A673 (cell line): ENCODE data around the gene UBA1. TPM values are rescaled to one million over a fixed set of nuclear protein-coding genes. Genes with fewer than 3 reads are reported as not detected.

Experiments
- BruUV-seq: library from RNA; stranded (reverse); fragments of 400-500 nt; replicated peaks from 2 replicates; lab custom pipeline; 2021; lab: Mats Ljungman, UMichigan
- CTCF ChIA-PET: fragments of 300-600 bp; sonication (Branson Sonifier 250); formaldehyde crosslinking; loops from one replicate; lab custom pipeline; 2022; ENCODE audit warnings: antibody characterized with exemption; lab: Charles Lee
- POLR2A ChIA-PET: fragments of 300-600 bp; sonication (Branson Sonifier 250); formaldehyde crosslinking; loops from one replicate; lab custom pipeline; 2022; ENCODE audit warnings: antibody characterized with exemption; ENCODE audit not compliant: low non-redundant PET; lab: Charles Lee
- DNase-seq: peaks from one replicate; pipeline ENCODE4 v3.0.0-alpha.2; 2015; ENCODE audit warnings: low spot score
- H3K27ac ChIP-seq: fragments of 200-600 bp; sonication (generic); 2 replicates; pipeline ENCODE4 v1.5.1; 2016; ENCODE audit warnings: mixed run types, low read depth, mild to moderate bottlenecking, mixed read lengths, antibody characterized with exemption, low read length; ENCODE audit not compliant: poor library complexity, severe bottlenecking
- H3K27me3 ChIP-seq: fragments of 200-600 bp; sonication (generic); replicated peaks from 2 replicates; pipeline ENCODE4 v1.6.1; 2017; ENCODE audit warnings: mixed run types, low read depth, mild to moderate bottlenecking, mixed read lengths, antibody characterized with exemption, low read length; ENCODE audit not compliant: insufficient read depth, poor library complexity
- H3K36me3 ChIP-seq: fragments of 200-600 bp; sonication (generic); 2 replicates; pipeline ENCODE4 v1.6.1; 2016; ENCODE audit warnings: mixed run types, mild to moderate bottlenecking, mixed read lengths, antibody characterized with exemption, low read length; ENCODE audit not compliant: insufficient read depth, poor library complexity, severe bottlenecking
- H3K4me1 ChIP-seq: fragments of 200-600 bp; sonication (generic); 2 replicates; pipeline ENCODE4 v1.6.1; 2017; ENCODE audit warnings: mixed run types, mild to moderate bottlenecking, mixed read lengths, antibody characterized with exemption, low read length; ENCODE audit not compliant: insufficient read depth, poor library complexity, severe bottlenecking
- H3K4me3 ChIP-seq: fragments of 200-600 bp; sonication (generic); 2 replicates; pipeline ENCODE4 v1.5.1; 2016; ENCODE audit warnings: low read depth, mixed run types, mild to moderate bottlenecking, mixed read lengths, low read length; ENCODE audit not compliant: poor library complexity, severe bottlenecking
- H3K9me3 ChIP-seq: fragments of 200-600 bp; sonication (generic); 2 replicates; pipeline ENCODE4 v1.6.1; 2016; ENCODE audit warnings: mixed run types, low read depth, mild to moderate bottlenecking, mixed read lengths, antibody characterized with exemption, low read length; ENCODE audit not compliant: poor library complexity, severe bottlenecking
- CTCF ChIP-seq: fragments of 300-800, 200-600 bp; sonication (generic); conservative IDR thresholded peaks from 2 replicates; pipeline ENCODE4 v1.5.1; 2017; ENCODE audit warnings: low read depth, mild to moderate bottlenecking, antibody characterized with exemption, low read length, moderate library complexity, mixed read lengths
- EZH2 ChIP-seq: fragments of 200-600 bp; sonication (generic); IDR thresholded peaks from 2 replicates; pipeline ENCODE4 v1.6.1; 2017; ENCODE audit warnings: borderline replicate concordance, low read depth, mild to moderate bottlenecking, mixed read lengths, antibody characterized with exemption, low read length; ENCODE audit not compliant: poor library complexity, severe bottlenecking
- intact Hi-C: fragments of 100-400 bp; cut with micrococcal nuclease; formaldehyde crosslinking; loops from one replicate; pipeline ENCODE4 v1.10.0; 2022; ENCODE audit not compliant: unreplicated experiment
- total RNA-seq: library from RNA; stranded (reverse); gene quantifications from 2 replicates; pipeline ENCODE4 v1.2.3, GENCODE V29; 2021

The UBA1 gene
- total RNA-seq, 1 experiment from 2014 or later: 413 TPM

- peaks cover 60% of the 10 kb centered on the region for H3K36me3 ChIP-seq
- H3K9me3 ChIP-seq: no peaks in the 10 kb centered on the region
- no peak overlapping the region for H3K4me3 ChIP-seq
- CTCF ChIA-PET: no interaction called here
- no TSS peak for BruUV-seq
- POLR2A ChIA-PET: no interaction called here
- H3K27ac ChIP-seq: no peak overlapping the region
- intact Hi-C loops: no loop called here
- H3K27me3 ChIP-seq: no peaks in the 10 kb centered on the region
- no peak for DNase-seq
- TF ChIP-seq EZH2 (no peak), CTCF (no peak)
- H3K4me1 ChIP-seq: peaks cover 6% of the 10 kb centered on the region
These were observed 30.0 kb downstream of the UBA1 start for GRCh38 chrX:47223476-47224250.

- no peaks in the 10 kb centered on the region for H3K9me3 ChIP-seq
- POLR2A ChIA-PET: no interaction called here
- H3K27me3 ChIP-seq: no peaks in the 10 kb centered on the region
- H3K4me1 ChIP-seq: peaks cover 6% of the 10 kb centered on the region
- H3K4me3 ChIP-seq: no peak overlapping the region
- peaks cover 67% of the 10 kb centered on the region for H3K36me3 ChIP-seq
- no peak overlapping the region for H3K27ac ChIP-seq
- no TSS peak for BruUV-seq
- no peak for TF ChIP-seq CTCF
- no peak for TF ChIP-seq EZH2
- no peak for DNase-seq
- CTCF ChIA-PET: no interaction called here
- intact Hi-C loops: no loop called here
These were observed 30.8 kb downstream of the UBA1 start for GRCh38 chrX:47224266-47224895.

GRCh38 chrX:47224896-47225290 lies 31.3 kb downstream of the UBA1 start:
- no peak overlapping the region for H3K27ac ChIP-seq
- no TSS peak for BruUV-seq
- peaks cover 67% of the 10 kb centered on the region for H3K36me3 ChIP-seq
- no peak for DNase-seq
- ChIA-PET POLR2A (no interaction called here), CTCF (no interaction called here)
- no peaks in the 10 kb centered on the region for H3K9me3 ChIP-seq
- H3K4me3 ChIP-seq: no peak overlapping the region
- intact Hi-C loops: no loop called here
- TF ChIP-seq EZH2: no peak
- TF ChIP-seq CTCF: no peak
- H3K4me1 ChIP-seq: peaks cover 6% of the 10 kb centered on the region
- H3K27me3 ChIP-seq: no peaks in the 10 kb centered on the region
